ENCODE data around the gene IFI30.

Gene IFI30

DNA sequence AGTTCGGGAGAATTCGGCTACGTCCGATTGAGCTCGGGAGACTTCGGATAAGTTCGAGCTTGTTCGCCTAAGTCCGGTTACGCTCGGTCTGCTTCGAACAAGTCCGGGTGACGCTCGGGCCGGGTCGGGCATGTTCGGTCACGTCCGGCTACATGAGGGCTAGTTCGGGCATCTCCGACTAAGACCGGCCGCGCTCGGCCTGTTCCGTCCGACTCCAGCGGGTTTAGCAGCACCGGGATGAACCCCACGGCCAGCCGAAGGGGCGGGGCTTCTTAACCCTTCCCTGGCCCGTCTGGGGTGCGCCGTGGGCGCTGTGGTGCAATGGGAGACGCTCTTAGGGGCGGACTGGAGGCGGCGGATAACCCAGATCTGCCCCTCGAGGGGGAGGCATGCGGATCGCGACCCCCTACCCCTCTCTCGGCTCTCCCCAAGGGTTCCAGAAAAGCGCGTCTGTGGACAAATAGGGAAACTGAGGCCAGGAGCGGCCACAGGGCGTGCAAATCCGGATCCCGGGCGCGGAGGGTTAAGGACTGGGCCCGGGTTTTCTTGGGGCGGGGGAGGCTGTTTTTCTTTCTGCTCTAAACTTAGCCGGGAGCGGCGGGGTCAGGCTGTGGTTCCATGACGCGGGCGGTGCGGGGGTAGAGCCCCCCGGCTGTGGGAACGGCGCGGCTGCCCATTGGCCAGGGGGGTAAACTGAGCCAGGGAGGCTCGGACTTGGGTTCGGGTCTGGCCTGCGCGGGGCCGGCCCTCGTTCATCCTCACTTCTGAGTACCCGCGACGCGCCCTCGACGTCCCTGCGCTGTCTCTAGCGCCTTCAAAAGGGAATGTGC, 51.1 kb downstream of the IFI30 start:
- Histone ChIP-seq H3K27me3 (ENCODE audit: control insufficient read depth in 2 of 2, insufficient read depth in 2 of 2, low read length in 2 of 2) (peaks cover 14 to 23% of the 10 kb centered on the region in 2 donors), H3K27ac (ENCODE audit: low read depth in 2 of 2, low read length in 2 of 2) (peak overlapping the region in 1 of 2 donors; percentile 15), H3K36me3 (ENCODE audit: control insufficient read depth in 2 of 2, insufficient read depth in 2 of 2, low read length in 2 of 2) (no peaks in the 10 kb centered on the region), H3K9ac (ENCODE audit: low read depth in 1 of 2, low read length in 2 of 2) (peak overlapping the region; percentile 42 to 60), H3K4me3 (ENCODE audit: low read length in 2 of 2) (peak overlapping the region; percentile 62 to 83), H3K9me3 (ENCODE audit: control insufficient read depth in 2 of 2, low read length in 2 of 2) (no peaks in the 10 kb centered on the region), H3K4me1 (ENCODE audit: control insufficient read depth in 2 of 2, insufficient read depth in 2 of 2, low read length in 2 of 2) (peaks cover 4 to 11% of the 10 kb centered on the region in 2 donors)

DNA sequence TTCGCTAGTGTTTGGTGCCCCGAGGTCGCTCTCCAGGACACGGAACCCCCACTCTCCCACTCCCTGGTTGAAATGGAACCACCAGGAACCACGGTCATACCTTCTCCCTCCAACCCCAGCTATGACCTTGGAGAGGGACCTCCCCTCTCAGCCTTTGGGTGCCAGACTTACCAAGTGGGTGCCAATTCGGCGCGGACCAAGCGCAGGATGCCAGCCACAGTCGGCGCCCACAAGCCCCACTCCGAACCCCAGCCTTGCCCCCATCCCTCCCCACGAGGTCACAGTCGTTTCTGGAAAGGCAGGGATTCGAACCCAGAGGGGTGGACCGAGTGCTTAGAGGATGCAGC, 51.7 kb downstream of the IFI30 start:
- Histone ChIP-seq H3K27me3 (ENCODE audit: control insufficient read depth in 2 of 2, insufficient read depth in 2 of 2, low read length in 2 of 2) (peaks cover 14 to 24% of the 10 kb centered on the region in 2 donors), H3K27ac (ENCODE audit: low read depth in 2 of 2, low read length in 2 of 2) (peak overlapping the region in 1 of 2 donors; percentile 15), H3K36me3 (ENCODE audit: control insufficient read depth in 2 of 2, insufficient read depth in 2 of 2, low read length in 2 of 2) (no peaks in the 10 kb centered on the region), H3K4me1 (ENCODE audit: control insufficient read depth in 2 of 2, insufficient read depth in 2 of 2, low read length in 2 of 2) (peaks cover 4 to 11% of the 10 kb centered on the region in 2 donors), H3K4me3 (ENCODE audit: low read length in 2 of 2) (no peak overlapping the region), H3K9me3 (ENCODE audit: control insufficient read depth in 2 of 2, low read length in 2 of 2) (no peaks in the 10 kb centered on the region), H3K9ac (ENCODE audit: low read depth in 1 of 2, low read length in 2 of 2) (no peak overlapping the region)

DNA sequence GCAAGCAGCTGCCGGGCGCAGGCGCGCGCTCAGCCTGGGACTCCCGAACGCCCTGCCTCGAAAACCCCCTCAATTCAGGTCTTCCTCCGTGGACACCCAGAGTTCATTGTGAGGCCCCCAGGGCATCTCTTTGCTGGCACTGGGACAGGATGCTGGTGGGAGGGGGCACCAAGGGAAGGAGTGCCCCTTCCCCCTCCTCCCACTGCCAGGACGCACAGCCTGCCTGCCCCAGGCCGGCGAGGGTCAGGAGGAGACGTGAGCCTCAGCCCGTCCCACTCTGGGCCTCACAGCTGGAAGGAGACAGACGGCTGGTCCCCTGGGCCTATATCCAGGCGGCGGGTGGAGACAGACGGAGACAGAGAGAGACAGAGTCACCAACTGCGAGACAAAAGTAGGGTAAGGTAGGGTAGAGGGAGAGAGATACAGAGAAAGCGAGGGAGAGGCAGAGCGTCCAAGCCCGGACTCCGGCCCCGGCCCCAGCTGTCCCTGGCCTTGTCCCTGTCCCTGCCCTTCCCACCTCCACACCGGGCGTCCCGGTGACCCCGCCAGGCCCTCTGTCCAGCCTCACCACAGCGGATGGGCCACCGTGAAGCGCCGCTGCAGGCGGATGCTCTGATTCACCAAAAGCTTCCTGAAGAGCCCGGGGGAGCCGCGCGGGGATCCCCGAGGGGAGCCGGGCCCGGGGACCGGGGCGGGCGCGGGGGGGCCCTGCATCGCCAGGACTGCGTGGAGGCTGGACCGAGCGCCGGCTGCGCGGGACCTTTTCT, 52.3 kb downstream of the IFI30 start, which contains the start of gene PDE4C:
TSS of gene PDE4C (minus strand) at position 737 of the 767 bp plus-strand sequence. CDS start at position 714, 23 bp downstream.
- peaks cover 14 to 29% of the 10 kb centered on the region in 2 donors for H3K27me3 ChIP-seq (ENCODE audit: control insufficient read depth in 2 of 2, insufficient read depth in 2 of 2, low read length in 2 of 2)
- no peak within 1 kb of the TSS for H3K4me3 ChIP-seq (ENCODE audit: low read length in 2 of 2)
- no peaks in the 10 kb centered on the region for H3K36me3 ChIP-seq (ENCODE audit: control insufficient read depth in 2 of 2, insufficient read depth in 2 of 2, low read length in 2 of 2)
- peak within 1 kb of the TSS; percentile 9 to 15 for H3K27ac ChIP-seq (ENCODE audit: low read depth in 2 of 2, low read length in 2 of 2)
- H3K4me1 ChIP-seq (ENCODE audit: control insufficient read depth in 2 of 2, insufficient read depth in 2 of 2, low read length in 2 of 2) = peaks cover 4 to 11% of the 10 kb centered on the region in 2 donors
- no peaks in the 10 kb centered on the region for H3K9me3 ChIP-seq (ENCODE audit: control insufficient read depth in 2 of 2, low read length in 2 of 2)
- peak within 1 kb of the TSS in 1 of 2 donors; percentile 26 for H3K9ac ChIP-seq (ENCODE audit: low read depth in 1 of 2, low read length in 2 of 2)

DNA sequence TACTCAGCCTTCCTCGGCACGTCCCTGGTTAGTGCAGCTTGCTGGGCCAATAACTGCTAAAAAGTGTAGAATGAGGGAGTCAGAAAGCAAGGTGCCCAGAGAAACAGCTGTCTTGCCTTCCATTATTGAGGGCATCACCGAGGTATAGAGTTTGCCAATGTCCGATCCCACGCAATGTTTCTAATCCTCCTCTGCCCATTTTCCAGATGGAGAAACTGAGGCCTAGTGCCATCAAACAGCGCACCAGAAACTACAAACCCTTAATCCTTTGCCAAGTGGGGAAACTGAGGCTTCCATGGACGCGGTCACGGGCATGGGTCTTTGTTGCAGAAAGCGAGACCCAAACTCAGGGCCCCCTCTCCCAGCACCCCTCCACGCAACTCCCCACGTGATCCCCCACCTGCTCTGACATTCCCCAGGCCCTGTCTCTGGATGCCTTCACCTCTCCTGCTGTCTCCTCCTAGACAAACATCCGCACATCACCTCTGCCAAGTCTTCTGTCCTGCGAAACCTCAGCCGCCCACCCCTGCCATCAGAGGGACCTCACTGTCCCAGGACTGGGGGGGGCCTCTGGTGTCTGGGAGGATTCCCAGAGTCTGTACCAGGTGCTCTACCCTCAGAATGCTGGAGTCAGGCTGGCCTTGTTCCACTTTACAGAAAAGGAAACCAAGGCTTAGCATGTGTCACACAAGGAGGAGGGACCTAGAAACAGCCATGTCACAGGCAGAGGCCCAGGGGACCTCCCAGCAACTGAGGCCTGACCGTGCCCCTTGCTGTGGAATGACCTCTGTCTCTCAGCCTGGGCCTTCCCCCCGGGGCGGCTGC, 53.6 kb downstream of the IFI30 start:
- Histone ChIP-seq H3K27ac (ENCODE audit: low read depth in 2 of 2, low read length in 2 of 2) (no peak overlapping the region), H3K9ac (ENCODE audit: low read depth in 1 of 2, low read length in 2 of 2) (no peak overlapping the region), H3K9me3 (ENCODE audit: control insufficient read depth in 2 of 2, low read length in 2 of 2) (no peaks in the 10 kb centered on the region), H3K4me3 (ENCODE audit: low read length in 2 of 2) (no peak overlapping the region), H3K27me3 (ENCODE audit: control insufficient read depth in 2 of 2, insufficient read depth in 2 of 2, low read length in 2 of 2) (peaks cover 14 to 33% of the 10 kb centered on the region in 2 donors), H3K4me1 (ENCODE audit: control insufficient read depth in 2 of 2, insufficient read depth in 2 of 2, low read length in 2 of 2) (peaks cover 4 to 11% of the 10 kb centered on the region in 2 donors), H3K36me3 (ENCODE audit: control insufficient read depth in 2 of 2, insufficient read depth in 2 of 2, low read length in 2 of 2) (no peaks in the 10 kb centered on the region)
